C4-2B (cell line): ENCODE results near the gene FRK.

ENCODE experiments used
- CTCF ChIP-seq: fragments of 450-650 bp; conservative IDR thresholded peaks from 2 replicates; pipeline ENCODE4 v1.5.1; 2017; ENCODE audit warnings: mild to moderate bottlenecking
- ZFX ChIP-seq: fragments of 450-650 bp; IDR thresholded peaks from 2 replicates; pipeline ENCODE4 v1.6.1; 2017

DNA sequence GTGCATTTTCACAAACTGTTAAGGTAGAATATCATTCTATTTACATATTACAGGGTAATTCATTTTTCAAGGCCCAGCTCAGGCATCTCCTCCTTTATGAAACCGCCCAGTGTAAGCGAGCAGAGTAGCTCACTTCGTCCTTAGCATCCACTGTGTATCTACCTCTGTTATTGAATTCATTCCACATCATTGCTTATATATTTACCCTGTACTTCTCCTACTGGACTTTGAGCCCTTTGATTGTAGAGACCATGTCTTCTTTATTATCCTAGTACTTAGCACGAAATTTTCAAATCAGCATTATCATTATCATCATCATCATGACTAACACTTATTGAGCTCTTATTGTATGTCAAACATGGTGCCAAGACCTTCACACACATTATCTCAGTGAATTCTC lies 76.7 kb downstream of the FRK start:
- no peak for TF ChIP-seq CTCF
- TF ChIP-seq ZFX, result no peak
